ENCODE data around the gene SYNE2.

GRCh38 chr14:63901434-63902085, 48.8 kb downstream of the SYNE2 start:
- TF ChIP-seq EZH2 (IDR thresholded peaks at IDR 0.05) (no peak), POLR2AphosphoS5 (IDR thresholded peaks at IDR 0.05; ENCODE audit: borderline replicate concordance, low read depth, low read length) (no peak)
